Activated naive CD8-positive, alpha-beta T cell treated with anti-CD3 and anti-CD28 coated beads, Interleukin-2, amount 10 ng/mL, durations not matched to agents 7 days and 5 days (primary cell): ENCODE results near the gene MYRF. TPM values are rescaled to one million over a fixed set of nuclear protein-coding genes. Genes with fewer than 3 reads are reported as not detected.
A peak's percentile ranks its signal among the peaks of the same experiment; 100 is the strongest.

Experiments
- ATAC-seq: fragments of 150-1000 bp; cut with Tn5 transposase; one replicate; pipeline ENCODE4 v1.10.0; 2021; ENCODE audit warnings: low read depth, moderate library complexity
- POLR2A ChIA-PET: fragments of 350-600 bp; sonication (Branson Sonifier 250); formaldehyde crosslinking; loops from one replicate; lab custom pipeline; 2021; ENCODE audit warnings: antibody characterized with exemption; lab: Charles Lee
- DNase-seq: peaks from one replicate; pipeline ENCODE4 v3.0.0; 2021
- H3K27ac Mint-ChIP-seq: one replicate; pipeline ENCODE4 v1.8.0; 2022; ENCODE audit warnings: mild to moderate bottlenecking, mixed read lengths
- H3K27me3 Mint-ChIP-seq: one replicate; pipeline ENCODE4 v1.8.0; 2022; ENCODE audit warnings: mild to moderate bottlenecking, moderate library complexity, mixed read lengths
- H3K36me3 Mint-ChIP-seq: one replicate; pipeline ENCODE4 v1.8.0; 2021; ENCODE audit warnings: mild to moderate bottlenecking, mixed read lengths
- H3K4me1 Mint-ChIP-seq: one replicate; pipeline ENCODE4 v1.8.0; 2021; ENCODE audit warnings: mixed read lengths
- H3K4me3 Mint-ChIP-seq: one replicate; pipeline ENCODE4 v1.8.0; 2022; ENCODE audit warnings: mild to moderate bottlenecking, moderate library complexity, mixed read lengths
- H3K9me3 Mint-ChIP-seq: one replicate; pipeline ENCODE4 v1.8.0; 2021; ENCODE audit warnings: mixed read lengths
- total RNA-seq, 2 experiments: library from RNA; stranded (reverse); gene quantifications; one replicate each; pipeline ENCODE4 v1.2.3, GENCODE V29; 2021

The MYRF gene
- total RNA-seq, 2 experiments from 2014 or later: 3.4 TPM

- ATAC-seq (no peak), DNase-seq (no peak)
- no peak overlapping the region for H3K27ac Mint-ChIP-seq
- no peaks in the 10 kb centered on the region for H3K27me3 Mint-ChIP-seq
- POLR2A ChIA-PET: interaction anchor here (0.8 kb wide), 1 partner anchor 38 kb away, joined by 4 read pairs; no protein-coding TSS in a partner anchor
- peaks cover 40% of the 10 kb centered on the region for H3K4me1 Mint-ChIP-seq
- peaks cover 24% of the 10 kb centered on the region for H3K36me3 Mint-ChIP-seq
- H3K4me3 Mint-ChIP-seq: no peak overlapping the region
- H3K9me3 Mint-ChIP-seq: no peaks in the 10 kb centered on the region
Measured at GRCh38 chr11:61795876-61796526, 43.6 kb downstream of the MYRF start.

DNA sequence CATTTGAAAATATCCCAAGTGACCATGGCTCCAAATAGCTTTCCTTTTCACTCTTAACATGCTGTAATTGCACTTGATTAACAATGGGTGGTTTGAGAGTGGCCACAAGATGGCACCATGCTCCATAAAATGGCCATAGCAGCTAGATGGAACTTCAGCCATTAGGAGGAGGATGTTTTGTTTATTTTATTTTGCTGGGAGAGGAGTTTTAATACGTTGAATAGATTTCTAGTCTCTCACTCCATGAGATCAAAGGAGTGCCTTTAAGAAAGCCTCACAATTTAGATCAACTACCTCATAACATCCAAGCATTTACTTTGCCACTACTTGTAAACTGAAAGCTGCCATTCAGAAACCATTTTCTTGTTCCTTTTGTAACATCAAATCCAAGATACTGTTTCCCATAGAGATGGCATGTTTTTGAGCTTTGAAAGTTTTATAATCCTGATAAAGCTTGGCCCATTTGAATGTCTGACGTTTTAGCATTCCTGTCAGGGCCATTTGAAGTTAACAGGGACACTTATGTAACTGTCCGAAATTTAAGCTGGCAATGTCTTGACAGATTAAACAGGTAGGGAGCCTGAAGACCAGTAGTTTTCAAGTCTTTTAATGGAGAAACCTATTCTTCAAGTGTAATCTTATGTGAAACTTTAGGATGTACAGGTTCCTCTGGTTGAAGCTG is 45.0 kb downstream of the MYRF start:
- H3K4me3 Mint-ChIP-seq: no peak overlapping the region
- no peaks in the 10 kb centered on the region for H3K27me3 Mint-ChIP-seq
- no peaks in the 10 kb centered on the region for H3K9me3 Mint-ChIP-seq
- POLR2A ChIA-PET: interaction anchor here (0.9 to 3.3 kb wide), 8 partner anchors 11 to 285 kb away, joined by 3 to 24 read pairs (median 6); partner anchors contain the start of genes FADS1 and FADS2
- peaks cover 29% of the 10 kb centered on the region for H3K36me3 Mint-ChIP-seq
- no peak for DNase-seq
- H3K4me1 Mint-ChIP-seq: peaks cover 34% of the 10 kb centered on the region
- no peak for ATAC-seq
- peak overlapping the region; percentile 26 for H3K27ac Mint-ChIP-seq

DNA sequence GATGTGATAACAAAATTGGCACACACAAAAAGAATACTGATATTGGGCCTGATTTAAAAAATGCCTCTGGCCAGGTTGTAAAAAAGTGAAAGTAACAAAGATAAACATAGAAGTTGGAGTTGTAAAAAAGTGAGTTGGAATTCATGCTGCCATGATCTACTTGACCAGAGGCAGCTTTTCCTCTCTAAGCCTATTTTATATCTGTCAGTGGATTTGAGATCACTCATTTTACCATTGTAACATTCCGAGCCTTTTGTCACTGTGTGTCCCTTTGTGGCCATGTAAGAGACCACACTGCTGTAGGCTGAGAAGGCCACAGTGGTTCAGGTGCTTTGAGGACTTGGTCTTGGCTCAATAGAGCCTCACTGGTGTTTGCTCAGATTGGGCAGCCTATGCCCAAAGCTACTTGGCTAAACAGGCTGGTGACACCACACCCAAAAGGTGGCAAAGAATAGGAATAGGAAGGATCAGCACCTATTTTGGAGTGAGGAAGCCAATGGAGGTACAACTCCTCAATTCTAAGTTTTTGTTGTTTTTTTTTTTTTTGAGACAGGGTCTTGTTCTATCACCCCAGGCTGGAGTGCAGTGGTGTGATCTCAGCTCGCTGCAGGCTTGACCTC is 47.3 kb downstream of the MYRF start:
- H3K4me3 Mint-ChIP-seq: no peak overlapping the region
- H3K4me1 Mint-ChIP-seq: peaks cover 24% of the 10 kb centered on the region
- no peaks in the 10 kb centered on the region for H3K9me3 Mint-ChIP-seq
- DNase-seq (no peak), ATAC-seq (no peak)
- no peaks in the 10 kb centered on the region for H3K27me3 Mint-ChIP-seq
- peaks cover 38% of the 10 kb centered on the region for H3K36me3 Mint-ChIP-seq
- POLR2A ChIA-PET: interaction anchor here (3.3 kb wide), 1 partner anchor 16 kb away, joined by 24 read pairs; the partner anchor contains the start of gene FADS1
- no peak overlapping the region for H3K27ac Mint-ChIP-seq

DNA sequence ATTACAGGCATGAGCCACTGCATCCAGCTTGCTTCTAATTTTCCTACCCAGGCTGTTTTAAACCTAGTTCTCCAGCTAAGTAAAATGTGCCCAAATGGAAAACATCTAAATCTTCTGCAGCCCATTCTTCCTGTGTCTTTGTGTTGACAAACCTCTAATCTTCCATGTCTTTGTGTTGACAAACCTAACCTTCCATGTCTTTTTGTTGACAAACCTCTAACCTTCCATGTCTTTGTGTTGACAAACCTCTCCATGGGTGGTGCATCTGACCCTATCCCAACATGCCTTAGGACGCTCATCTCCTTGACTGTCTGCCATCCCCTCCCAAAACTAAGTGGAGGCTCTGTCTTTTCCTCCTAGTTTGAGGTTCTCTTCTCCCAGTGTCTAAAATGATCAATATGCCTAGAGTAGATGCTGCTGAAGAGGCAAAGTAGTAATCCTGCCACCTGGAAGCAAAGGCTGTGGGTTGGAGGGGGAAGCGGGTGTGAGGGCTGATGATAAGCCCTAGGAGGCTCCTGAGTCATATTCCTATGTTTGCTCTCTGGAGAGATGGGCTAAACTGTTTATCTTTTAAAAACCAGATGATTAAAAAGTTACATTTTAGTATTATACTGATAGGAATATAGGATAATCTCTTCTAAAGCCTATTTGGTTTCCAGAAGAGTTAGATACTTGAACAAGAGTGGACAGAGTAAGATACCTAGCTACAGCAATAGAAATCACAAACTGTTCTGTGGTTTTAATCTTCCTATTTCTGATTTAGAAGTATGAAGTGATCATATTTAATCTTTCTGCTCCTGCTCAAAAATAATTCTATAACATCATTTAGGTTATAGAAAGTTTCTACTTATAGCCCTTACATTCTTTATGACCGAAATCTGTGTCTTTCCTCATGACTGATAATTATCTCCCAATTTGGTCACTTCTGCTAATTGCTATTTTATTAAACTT is 48.2 kb downstream of the MYRF start:
- no peak overlapping the region for H3K4me3 Mint-ChIP-seq
- no peak for ATAC-seq
- no peak for DNase-seq

GRCh38 chr11:61802605-61803004 is 50.2 kb downstream of the MYRF start:
- peaks cover 6% of the 10 kb centered on the region for H3K4me1 Mint-ChIP-seq
- H3K36me3 Mint-ChIP-seq: peaks cover 29% of the 10 kb centered on the region
- H3K27me3 Mint-ChIP-seq: no peaks in the 10 kb centered on the region
- H3K27ac Mint-ChIP-seq: no peak overlapping the region
- no peak for DNase-seq
- POLR2A ChIA-PET: interaction anchor here (1.6 to 2.6 kb wide), 2 partner anchors 10 to 12 kb away, joined by 7 to 12 read pairs; partner anchors contain the start of genes FEN1 and TMEM258
- H3K9me3 Mint-ChIP-seq: no peaks in the 10 kb centered on the region
- no peak for ATAC-seq
- H3K4me3 Mint-ChIP-seq: no peak overlapping the region

More for the DNA sequence above, 48.2 kb downstream of the MYRF start:
- Mint-ChIP-seq H3K9me3 (no peaks in the 10 kb centered on the region), H3K27me3 (no peaks in the 10 kb centered on the region), H3K27ac (peak overlapping the region; percentile 8), H3K4me1 (peaks cover 22% of the 10 kb centered on the region), H3K36me3 (peaks cover 38% of the 10 kb centered on the region)
- POLR2A ChIA-PET: interaction anchor here (0.9 to 2.6 kb wide), 3 partner anchors 8 to 30 kb away, joined by 3 to 12 read pairs (median 7); partner anchors contain the start of genes FEN1 and TMEM258

DNA sequence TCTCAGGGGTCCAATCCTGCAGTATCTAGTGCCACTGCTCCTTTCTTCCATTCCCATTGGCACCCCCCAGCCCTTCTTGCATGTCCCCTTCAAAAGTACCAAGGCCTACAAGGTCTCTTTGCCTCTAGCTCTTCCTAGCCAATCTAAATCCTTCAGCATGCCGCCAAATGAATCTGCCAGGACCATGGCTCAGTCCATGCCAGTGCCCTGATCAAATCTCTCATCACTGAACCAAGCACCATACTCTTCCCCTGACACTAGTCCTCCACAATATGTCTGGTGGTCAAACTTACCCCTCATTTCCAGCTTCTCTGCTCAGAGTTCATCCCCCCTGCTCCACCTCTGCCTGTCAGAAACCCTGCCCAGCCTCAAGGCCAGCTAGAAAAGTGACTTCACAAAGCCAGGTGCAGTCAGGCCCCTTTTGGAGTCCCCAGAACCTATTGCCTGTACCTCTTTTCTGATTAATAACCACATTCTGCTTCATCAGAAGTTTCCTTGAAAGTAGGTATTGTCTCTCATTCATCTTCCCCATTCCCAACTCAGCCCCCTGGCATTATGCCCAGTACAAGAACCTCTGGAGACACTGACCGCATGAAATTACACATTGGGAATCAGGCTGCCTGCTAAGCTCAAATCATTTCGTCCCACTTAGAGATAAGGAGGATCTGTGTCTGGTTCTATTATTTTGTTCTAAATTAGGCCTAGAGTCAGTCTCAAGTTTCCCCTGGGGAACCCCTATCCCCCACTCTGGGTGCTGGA is 51.6 kb downstream of the MYRF start:
- no peak for DNase-seq
- no peaks in the 10 kb centered on the region for H3K9me3 Mint-ChIP-seq
- peaks cover 6% of the 10 kb centered on the region for H3K4me1 Mint-ChIP-seq
- no peak overlapping the region for H3K4me3 Mint-ChIP-seq
- peak overlapping the region; percentile 4 for H3K27ac Mint-ChIP-seq
- no peaks in the 10 kb centered on the region for H3K27me3 Mint-ChIP-seq
- no peak for ATAC-seq
- POLR2A ChIA-PET: interaction anchor here (1.4 kb wide), 1 partner anchor 11 kb away, joined by 7 read pairs; no protein-coding TSS in a partner anchor
- peaks cover 35% of the 10 kb centered on the region for H3K36me3 Mint-ChIP-seq

DNA sequence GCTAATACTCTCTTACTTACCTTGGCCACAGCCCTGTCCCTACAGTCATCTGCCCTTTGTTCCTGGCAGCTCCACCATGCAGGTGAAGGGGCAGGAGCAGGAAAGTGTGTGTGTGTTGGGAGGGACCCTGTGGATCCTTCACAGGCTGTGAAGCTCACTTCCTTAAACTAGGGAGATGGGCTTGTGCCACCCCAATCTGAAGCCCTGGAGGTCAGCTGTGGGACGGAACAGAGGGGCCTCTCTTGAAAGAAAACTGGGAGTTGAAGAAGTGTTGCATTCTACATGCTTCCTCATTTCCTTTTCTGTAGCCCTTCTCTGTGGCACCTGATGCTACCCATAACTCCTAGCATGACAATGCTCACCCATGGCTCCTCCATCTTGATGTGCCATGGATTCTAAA is 52.7 kb downstream of the MYRF start:
- no peaks in the 10 kb centered on the region for H3K27me3 Mint-ChIP-seq
- peaks cover 35% of the 10 kb centered on the region for H3K36me3 Mint-ChIP-seq
- POLR2A ChIA-PET: interaction anchor here (1.4 kb wide), 1 partner anchor 10 kb away, joined by 4 read pairs; no protein-coding TSS in a partner anchor
- peaks cover 1% of the 10 kb centered on the region for H3K4me1 Mint-ChIP-seq
- no peak overlapping the region for H3K4me3 Mint-ChIP-seq
- no peaks in the 10 kb centered on the region for H3K9me3 Mint-ChIP-seq
- ATAC-seq: no peak
- no peak for DNase-seq
- no peak overlapping the region for H3K27ac Mint-ChIP-seq

- Mint-ChIP-seq H3K4me1 (peaks cover 1% of the 10 kb centered on the region), H3K36me3 (peaks cover 38% of the 10 kb centered on the region), H3K27ac (no peak overlapping the region), H3K9me3 (no peaks in the 10 kb centered on the region), H3K4me3 (no peak overlapping the region), H3K27me3 (no peaks in the 10 kb centered on the region)
- DNase-seq: no peak
- POLR2A ChIA-PET: interaction anchor here (1.0 kb wide), 1 partner anchor 21 kb away, joined by 3 read pairs; no protein-coding TSS in a partner anchor
- ATAC-seq: no peak
Measured at GRCh38 chr11:61806785-61807184, 54.3 kb downstream of the MYRF start.

GRCh38 chr11:61810671-61811175 is 58.3 kb downstream of the MYRF start:
- Mint-ChIP-seq H3K27ac (no peak overlapping the region), H3K27me3 (no peaks in the 10 kb centered on the region), H3K9me3 (no peaks in the 10 kb centered on the region), H3K36me3 (peaks cover 45% of the 10 kb centered on the region), H3K4me1 (peaks cover 12% of the 10 kb centered on the region), H3K4me3 (no peak overlapping the region)
- no peak for ATAC-seq
- POLR2A ChIA-PET: interaction anchor here (0.9 kb wide), 1 partner anchor 17 kb away, joined by 4 read pairs; the partner anchor contains the start of gene FADS2
- DNase-seq: no peak

DNA sequence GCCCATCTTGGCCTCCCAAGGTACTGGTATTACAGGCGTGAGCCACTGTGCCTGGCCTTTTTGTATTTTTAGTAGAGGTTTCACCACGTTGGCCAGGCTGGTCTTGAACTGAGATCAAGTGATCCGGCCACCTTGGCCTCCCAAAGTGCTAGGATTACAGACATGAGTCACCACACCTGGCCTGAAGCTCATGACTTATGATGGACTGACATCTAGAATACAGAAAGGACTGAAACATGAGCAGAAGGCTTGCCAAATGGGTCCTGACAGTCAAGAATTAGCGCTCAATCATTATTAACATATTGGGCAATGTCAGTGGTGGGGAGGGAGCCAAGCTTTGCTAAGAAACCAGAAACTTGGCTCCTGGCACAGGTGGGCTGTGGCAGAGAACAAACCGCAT is 59.4 kb downstream of the MYRF start:
- H3K4me3 Mint-ChIP-seq: no peak overlapping the region
- no peaks in the 10 kb centered on the region for H3K27me3 Mint-ChIP-seq
- H3K36me3 Mint-ChIP-seq: peaks cover 44% of the 10 kb centered on the region
- ATAC-seq: no peak
- POLR2A ChIA-PET: interaction anchor here (1.0 kb wide), 1 partner anchor 19 kb away, joined by 4 read pairs; the partner anchor contains the start of genes FEN1 and TMEM258
- peaks cover 12% of the 10 kb centered on the region for H3K4me1 Mint-ChIP-seq
- DNase-seq: no peak
- H3K9me3 Mint-ChIP-seq: no peaks in the 10 kb centered on the region
- no peak overlapping the region for H3K27ac Mint-ChIP-seq

DNA sequence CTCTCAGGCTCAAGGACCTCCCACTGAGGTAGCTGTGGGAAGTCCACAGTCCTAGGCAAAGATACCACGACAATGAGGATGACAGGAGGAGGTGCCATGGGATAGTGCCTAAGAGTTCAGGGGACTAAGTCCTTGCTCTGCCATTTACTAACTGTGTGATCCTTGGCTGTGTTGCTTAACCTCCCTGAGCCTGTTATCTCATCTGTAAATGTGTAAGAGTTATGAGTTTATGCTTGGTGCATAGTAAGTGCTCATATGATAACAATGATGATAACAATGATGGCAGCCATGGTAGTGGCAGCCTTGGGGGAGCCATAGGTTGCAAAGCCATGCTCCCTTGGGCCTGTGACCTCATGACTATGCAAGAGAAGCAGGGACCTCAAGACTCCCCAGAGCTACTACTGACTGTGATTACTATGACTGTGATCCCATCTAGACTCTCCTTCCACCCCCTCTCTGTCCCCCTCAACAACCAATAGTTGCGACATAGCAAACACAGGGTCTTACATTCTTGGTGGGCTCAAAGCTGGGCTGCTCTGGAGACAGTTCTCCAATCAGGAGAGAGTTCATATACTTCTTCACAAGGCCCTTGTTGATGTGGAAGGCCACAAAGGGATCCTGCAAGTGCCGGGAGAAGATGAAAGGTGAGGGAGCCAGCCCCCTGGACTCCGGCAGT is 60.4 kb downstream of the MYRF start:
- peaks cover 12% of the 10 kb centered on the region for H3K4me1 Mint-ChIP-seq
- no peak for DNase-seq
- peaks cover 7% of the 10 kb centered on the region for H3K27me3 Mint-ChIP-seq
- ATAC-seq: no peak
- POLR2A ChIA-PET: interaction anchor here (6.2 to 7.4 kb wide), 2 partner anchors 16 to 20 kb away, joined by 34 to 140 read pairs; partner anchors contain the start of genes FADS2, FEN1 and TMEM258
- H3K4me3 Mint-ChIP-seq: no peak overlapping the region
- no peaks in the 10 kb centered on the region for H3K9me3 Mint-ChIP-seq
- no peak overlapping the region for H3K27ac Mint-ChIP-seq
- H3K36me3 Mint-ChIP-seq: peaks cover 43% of the 10 kb centered on the region
